Hepatocyte (in vitro differentiated cells): ENCODE data around the gene CLSTN3. TPM values are rescaled to one million over a fixed set of nuclear protein-coding genes. Genes with fewer than 3 reads are reported as not detected.

Experiments
- DNase-seq: peaks from one replicate; pipeline ENCODE4 v3.0.0-alpha.2; 2016; ENCODE audit warnings: low spot score
- H2AFZ ChIP-seq: fragments of 200-600 bp; sonication (generic); 2 replicates; pipeline ENCODE4 v1.6.0; 2016; ENCODE audit warnings: antibody characterized with exemption, mild to moderate bottlenecking
- H3K27ac ChIP-seq: fragments of 200-600 bp; sonication (generic); 2 replicates; pipeline ENCODE4 v1.5.1; 2016; ENCODE audit warnings: mild to moderate bottlenecking
- H3K27me3 ChIP-seq: fragments of 200-600 bp; sonication (generic); 2 replicates; pipeline ENCODE4 v1.6.1; 2016
- H3K36me3 ChIP-seq: fragments of 200-600 bp; sonication (generic); replicated peaks from 2 replicates; pipeline ENCODE4 v1.5.1; 2016; ENCODE audit warnings: low read depth; ENCODE audit not compliant: insufficient read depth
- H3K4me1 ChIP-seq: fragments of 200-600 bp; sonication (generic); 2 replicates; pipeline ENCODE4 v1.5.1; 2016; ENCODE audit warnings: mild to moderate bottlenecking, moderate library complexity; ENCODE audit not compliant: insufficient read depth
- H3K4me2 ChIP-seq: fragments of 200-600 bp; sonication (generic); 2 replicates; pipeline ENCODE4 v1.6.0; 2016
- H3K4me3 ChIP-seq: fragments of 200-600 bp; sonication (generic); 2 replicates; pipeline ENCODE4 v1.5.1; 2016; ENCODE audit warnings: mild to moderate bottlenecking
- H3K79me2 ChIP-seq: fragments of 200-600 bp; sonication (generic); 2 replicates; pipeline ENCODE4 v1.6.0; 2017; ENCODE audit warnings: mild to moderate bottlenecking
- H3K9me2 ChIP-seq: fragments of 200-600 bp; sonication (generic); replicated peaks from 2 replicates; pipeline ENCODE4 v1.6.0; 2017; ENCODE audit warnings: mild to moderate bottlenecking; ENCODE audit not compliant: insufficient read depth
- H3K9me3 ChIP-seq: fragments of 200-600 bp; sonication (generic); 2 replicates; pipeline ENCODE4 v1.5.1; 2016; ENCODE audit warnings: low read depth, mild to moderate bottlenecking
- H4K20me1 ChIP-seq: fragments of 200-600 bp; sonication (generic); 2 replicates; pipeline ENCODE4 v1.6.0; 2016; ENCODE audit warnings: mild to moderate bottlenecking; ENCODE audit not compliant: insufficient read depth, poor library complexity, severe bottlenecking
- EZH2 ChIP-seq: fragments of 200-600 bp; sonication (generic); IDR thresholded peaks from 2 replicates; pipeline ENCODE4 v1.6.1; 2016; ENCODE audit warnings: antibody characterized with exemption, mild to moderate bottlenecking, borderline replicate concordance
- EZH2phosphoT487 ChIP-seq: fragments of 200-600 bp; sonication (generic); IDR thresholded peaks from one replicate; pipeline ENCODE4 v1.6.1; 2018; ENCODE audit warnings: antibody characterized with exemption, mild to moderate bottlenecking, low read depth, moderate library complexity; ENCODE audit not compliant: unreplicated experiment, severe bottlenecking
- WGBS: methylation state at CpG from one replicate; pipeline ENCODE4 v1.1.6; 2016; ENCODE audit warnings: low lambda C conversion rate; ENCODE audit errors: missing lambda C conversion rate; 5-methylcytosine and 5-hydroxymethylcytosine counted together
- polyA plus RNA-seq: library from polyadenylated mRNA; unstranded; fragments of >200 nt; fragmentation: Nextera tagmentation; extraction: Ambion mirVana; gene quantifications from 2 replicates; pipeline ENCODE4 v1.2.1, GENCODE V29; 2016
- total RNA-seq: library from RNA; depleted of rRNA; stranded (reverse); fragments of >200 nt; gene quantifications from 2 replicates; pipeline ENCODE4 v1.2.3, GENCODE V29; 2014
- TF ChIP-seq, protein P1 (sequence below): fragments of 200-600 bp; sonication (generic); IDR thresholded peaks from 2 replicates; pipeline ENCODE4 v1.5.1; 2016; ENCODE audit warnings: antibody characterized with exemption, mild to moderate bottlenecking; ENCODE audit not compliant: poor library complexity

The CLSTN3 gene
- total and polyA plus RNA-seq, 2 experiments from 2014 or later = 37.8 to 57.0 TPM

DNA sequence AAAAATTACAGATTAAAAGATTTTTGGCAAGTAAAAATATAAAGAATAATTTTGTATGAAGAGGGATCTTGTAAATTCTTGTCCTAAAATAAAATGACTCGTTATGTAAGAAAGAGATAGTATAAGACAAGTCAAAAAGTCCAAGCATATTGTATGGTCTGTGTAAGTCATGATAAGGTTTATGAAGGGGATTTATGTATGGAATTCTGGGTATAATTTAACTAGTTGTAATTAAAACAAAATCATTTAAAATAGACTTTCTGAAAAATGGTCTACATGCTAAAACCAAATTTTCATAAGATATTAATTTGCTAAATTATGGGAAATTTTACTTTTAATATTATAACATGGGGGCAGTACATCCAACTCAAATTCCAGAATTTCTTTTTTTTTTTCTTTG is 41.7 kb downstream of the CLSTN3 start:
- H3K79me2 ChIP-seq = no peaks in the 10 kb centered on the region
- TF ChIP-seq EZH2 (no peak), EZH2phosphoT487 (no peak)
- TF ChIP-seq, protein P1, sequence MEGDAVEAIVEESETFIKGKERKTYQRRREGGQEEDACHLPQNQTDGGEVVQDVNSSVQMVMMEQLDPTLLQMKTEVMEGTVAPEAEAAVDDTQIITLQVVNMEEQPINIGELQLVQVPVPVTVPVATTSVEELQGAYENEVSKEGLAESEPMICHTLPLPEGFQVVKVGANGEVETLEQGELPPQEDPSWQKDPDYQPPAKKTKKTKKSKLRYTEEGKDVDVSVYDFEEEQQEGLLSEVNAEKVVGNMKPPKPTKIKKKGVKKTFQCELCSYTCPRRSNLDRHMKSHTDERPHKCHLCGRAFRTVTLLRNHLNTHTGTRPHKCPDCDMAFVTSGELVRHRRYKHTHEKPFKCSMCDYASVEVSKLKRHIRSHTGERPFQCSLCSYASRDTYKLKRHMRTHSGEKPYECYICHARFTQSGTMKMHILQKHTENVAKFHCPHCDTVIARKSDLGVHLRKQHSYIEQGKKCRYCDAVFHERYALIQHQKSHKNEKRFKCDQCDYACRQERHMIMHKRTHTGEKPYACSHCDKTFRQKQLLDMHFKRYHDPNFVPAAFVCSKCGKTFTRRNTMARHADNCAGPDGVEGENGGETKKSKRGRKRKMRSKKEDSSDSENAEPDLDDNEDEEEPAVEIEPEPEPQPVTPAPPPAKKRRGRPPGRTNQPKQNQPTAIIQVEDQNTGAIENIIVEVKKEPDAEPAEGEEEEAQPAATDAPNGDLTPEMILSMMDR = no peak
- no peaks in the 10 kb centered on the region for H3K9me2 ChIP-seq
- no peak overlapping the region for H2AFZ ChIP-seq
- H3K36me3 ChIP-seq = no peaks in the 10 kb centered on the region
- no peak for DNase-seq
- H3K4me2 ChIP-seq = no peak overlapping the region
- H3K27ac ChIP-seq = no peak overlapping the region
- H3K4me3 ChIP-seq = no peak overlapping the region
- no peaks in the 10 kb centered on the region for H3K4me1 ChIP-seq
- no peaks in the 10 kb centered on the region for H3K27me3 ChIP-seq
- H3K9me3 ChIP-seq = no peaks in the 10 kb centered on the region
- 63% methylated on average over 1 of the region's 1 CpG for WGBS
- no peaks in the 10 kb centered on the region for H4K20me1 ChIP-seq

DNA sequence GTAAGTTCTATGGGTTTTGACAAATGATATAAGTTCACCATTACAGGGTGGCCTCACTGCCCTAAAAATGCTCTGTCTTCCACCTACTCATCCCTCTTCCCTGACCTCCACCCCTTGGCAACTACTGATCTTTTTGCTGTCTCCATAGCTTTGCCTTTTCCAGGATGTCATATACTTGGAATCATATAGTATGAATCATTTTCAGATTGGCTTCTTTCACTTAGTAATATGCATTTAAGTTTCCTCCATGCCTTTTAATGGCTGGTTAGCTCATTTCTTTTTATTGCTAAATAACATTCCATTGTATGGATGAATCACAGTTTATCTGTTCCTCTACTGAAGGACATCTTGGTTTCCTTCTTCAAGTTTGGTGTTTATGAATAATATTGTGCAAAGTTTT is 45.3 kb downstream of the CLSTN3 start:
- H3K36me3 ChIP-seq = no peaks in the 10 kb centered on the region
- H2AFZ ChIP-seq = no peak overlapping the region
- H3K4me1 ChIP-seq = no peaks in the 10 kb centered on the region

DNA sequence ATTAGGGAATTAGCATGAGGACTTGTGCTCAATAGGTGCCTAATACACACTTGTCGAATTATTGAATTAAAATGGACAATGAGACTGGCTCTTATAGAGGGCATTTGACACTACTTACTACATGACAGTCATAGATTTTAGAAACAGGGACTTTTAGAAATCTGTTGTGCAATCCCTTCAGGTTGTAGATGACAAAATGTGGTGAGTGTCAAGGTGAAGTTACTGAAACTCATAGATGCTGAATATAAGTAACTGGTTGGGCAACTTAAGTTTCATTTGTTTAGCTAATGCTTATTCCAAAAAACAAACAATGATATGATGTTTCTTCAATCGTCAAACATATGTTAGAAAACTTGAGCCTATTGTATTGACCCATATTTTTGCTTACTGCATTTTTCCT is 46.4 kb downstream of the CLSTN3 start:
- Histone ChIP-seq H3K27ac (no peak overlapping the region), H3K4me2 (no peak overlapping the region), H4K20me1 (no peaks in the 10 kb centered on the region), H3K36me3 (no peaks in the 10 kb centered on the region), H3K79me2 (no peaks in the 10 kb centered on the region), H3K4me1 (no peaks in the 10 kb centered on the region), H3K4me3 (no peak overlapping the region), H3K9me3 (no peaks in the 10 kb centered on the region), H3K27me3 (no peaks in the 10 kb centered on the region), H2AFZ (no peak overlapping the region), H3K9me2 (no peaks in the 10 kb centered on the region)
- DNase-seq = no peak
- WGBS = 71% methylated on average over 2 of the region's 2 CpGs
- TF ChIP-seq EZH2phosphoT487 (no peak), EZH2 (no peak)
- TF ChIP-seq, protein P1 = no peak

More for the DNA sequence above, 45.3 kb downstream of the CLSTN3 start:
- no peak overlapping the region for H3K4me2 ChIP-seq
- no peaks in the 10 kb centered on the region for H4K20me1 ChIP-seq
- DNase-seq = no peak
- H3K9me2 ChIP-seq = no peaks in the 10 kb centered on the region
- H3K9me3 ChIP-seq = no peaks in the 10 kb centered on the region
- H3K4me3 ChIP-seq = no peak overlapping the region
- H3K27me3 ChIP-seq = no peaks in the 10 kb centered on the region
- H3K27ac ChIP-seq = no peak overlapping the region
- TF ChIP-seq EZH2phosphoT487 (no peak), EZH2 (no peak)
- TF ChIP-seq, protein P1 = no peak
- H3K79me2 ChIP-seq = no peaks in the 10 kb centered on the region

DNA sequence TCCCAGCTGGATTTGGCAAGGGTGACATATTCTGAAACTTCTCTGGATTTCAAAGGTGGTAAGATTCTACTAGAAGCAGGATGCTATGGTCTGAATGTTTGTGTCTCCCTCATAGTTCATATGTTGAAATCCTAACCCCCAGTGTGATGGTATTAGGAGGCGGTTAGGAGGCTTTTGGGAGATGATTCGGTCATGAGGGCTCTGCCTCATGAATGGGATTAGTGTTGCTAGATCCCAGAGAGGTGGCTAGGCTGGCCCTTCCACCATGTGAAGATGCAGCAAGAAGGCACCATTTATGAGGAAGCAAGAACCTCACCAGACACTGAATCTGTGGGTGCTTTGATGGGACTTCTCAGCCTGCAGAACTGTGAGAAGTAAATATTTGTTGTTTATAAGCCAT is 48.3 kb downstream of the CLSTN3 start:
- Histone ChIP-seq H3K4me1 (no peaks in the 10 kb centered on the region), H3K27ac (no peak overlapping the region), H3K4me2 (no peak overlapping the region), H3K4me3 (no peak overlapping the region), H3K79me2 (no peaks in the 10 kb centered on the region), H3K36me3 (no peaks in the 10 kb centered on the region), H3K27me3 (no peaks in the 10 kb centered on the region), H2AFZ (no peak overlapping the region), H3K9me2 (no peaks in the 10 kb centered on the region), H3K9me3 (no peaks in the 10 kb centered on the region), H4K20me1 (no peaks in the 10 kb centered on the region)
- TF ChIP-seq EZH2phosphoT487 (no peak), EZH2 (no peak)
- TF ChIP-seq, protein P1 = no peak
- 77% methylated on average over 2 of the region's 2 CpGs for WGBS
- DNase-seq = no peak
